ENCODE data around the gene FBXO11. TPM values are rescaled to one million over a fixed set of nuclear protein-coding genes. Genes with fewer than 3 reads are reported as not detected.

Gene FBXO11
- total RNA-seq: 10 to 100 TPM; 15.2 to 28.7 (median 24.0) TPM
- long read RNA-seq, partial matches to known transcripts: 1 of 3 reads
- long read RNA-seq, other reads (novel, unspliced or antisense): 2 of 3 reads

DNA sequence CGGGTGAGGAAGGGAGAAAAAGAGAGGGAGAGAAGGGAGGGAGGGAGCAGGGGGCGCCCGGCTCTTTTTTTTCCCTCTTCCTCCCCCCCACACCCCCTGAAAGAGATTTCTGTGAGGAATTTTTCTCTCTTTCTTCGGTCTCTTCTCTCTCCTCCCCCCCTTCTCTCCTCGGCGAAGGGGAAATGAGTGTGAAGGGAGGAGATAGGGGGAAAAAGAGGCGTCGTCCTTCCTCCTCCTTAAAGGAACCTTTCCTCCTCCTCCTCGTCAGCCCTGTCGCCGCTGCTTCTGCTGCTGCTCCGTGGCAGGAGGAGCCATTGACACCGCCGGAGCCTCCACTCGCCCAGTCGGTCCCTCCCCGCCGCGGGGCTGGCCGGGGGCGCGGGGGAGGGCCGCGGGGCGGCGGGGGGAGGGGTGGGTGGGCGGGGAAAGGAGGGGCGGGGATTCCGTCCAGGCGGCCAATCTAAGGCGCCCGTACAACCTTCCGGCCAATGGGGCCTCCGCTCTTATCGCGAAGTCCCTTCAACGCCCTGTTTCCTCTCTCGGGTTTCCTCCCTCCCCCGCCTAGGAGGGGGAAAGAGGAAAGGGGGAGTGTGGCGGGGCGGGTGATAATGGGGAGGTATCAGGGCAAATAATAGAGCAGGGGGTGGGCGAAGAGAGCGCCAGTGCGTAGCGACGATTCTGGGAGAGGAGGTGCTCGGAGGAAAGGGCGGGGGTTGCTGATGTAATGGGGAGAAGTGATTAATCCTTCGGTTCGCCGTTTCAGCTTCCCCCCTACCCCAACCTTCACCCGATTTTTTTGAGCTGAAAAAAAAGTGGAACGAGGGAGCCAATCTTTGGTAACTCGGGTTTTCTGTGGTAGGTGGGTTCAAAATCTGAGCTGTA is at the start of gene FBXO11:
FBXO11 (minus strand) TSS at position 342 of the 882 bp plus-strand sequence. CDS start 778 bp downstream, outside the sequence.
- peaks cover 0 to 8% (median 0%) of the 10 kb centered on the region in 4 donors for H3K4me1 ChIP-seq
- ATAC-seq: peak; percentile 88 to 96 (median 90)
- DNase-seq: peak; percentile 96 to 98 (median 98)
- peak within 1 kb of the TSS; percentile 68 to 75 (median 70) for H3K4me3 ChIP-seq
- no peaks in the 10 kb centered on the region for H3K27me3 ChIP-seq
- no peaks in the 10 kb centered on the region for H3K36me3 ChIP-seq
- intact Hi-C loops (cut with DNase I): no loop called here
- H3K27ac ChIP-seq: peak within 1 kb of the TSS; percentile 95 to 98 (median 96)
- WGBS (ENCODE audit: insufficient coverage, low coverage, low lambda C conversion rate, missing lambda C conversion rate): under 1% methylated on average over 30 of the region's 54 CpGs
- peak; percentile 91 for TF ChIP-seq POLR2A (IDR thresholded peaks at IDR 0.05)
- TF ChIP-seq, protein P1, sequence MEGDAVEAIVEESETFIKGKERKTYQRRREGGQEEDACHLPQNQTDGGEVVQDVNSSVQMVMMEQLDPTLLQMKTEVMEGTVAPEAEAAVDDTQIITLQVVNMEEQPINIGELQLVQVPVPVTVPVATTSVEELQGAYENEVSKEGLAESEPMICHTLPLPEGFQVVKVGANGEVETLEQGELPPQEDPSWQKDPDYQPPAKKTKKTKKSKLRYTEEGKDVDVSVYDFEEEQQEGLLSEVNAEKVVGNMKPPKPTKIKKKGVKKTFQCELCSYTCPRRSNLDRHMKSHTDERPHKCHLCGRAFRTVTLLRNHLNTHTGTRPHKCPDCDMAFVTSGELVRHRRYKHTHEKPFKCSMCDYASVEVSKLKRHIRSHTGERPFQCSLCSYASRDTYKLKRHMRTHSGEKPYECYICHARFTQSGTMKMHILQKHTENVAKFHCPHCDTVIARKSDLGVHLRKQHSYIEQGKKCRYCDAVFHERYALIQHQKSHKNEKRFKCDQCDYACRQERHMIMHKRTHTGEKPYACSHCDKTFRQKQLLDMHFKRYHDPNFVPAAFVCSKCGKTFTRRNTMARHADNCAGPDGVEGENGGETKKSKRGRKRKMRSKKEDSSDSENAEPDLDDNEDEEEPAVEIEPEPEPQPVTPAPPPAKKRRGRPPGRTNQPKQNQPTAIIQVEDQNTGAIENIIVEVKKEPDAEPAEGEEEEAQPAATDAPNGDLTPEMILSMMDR (IDR thresholded peaks at IDR 0.05): peak; percentile 46 to 59 (median 54)
- no peaks in the 10 kb centered on the region for H3K9me3 ChIP-seq

DNA sequence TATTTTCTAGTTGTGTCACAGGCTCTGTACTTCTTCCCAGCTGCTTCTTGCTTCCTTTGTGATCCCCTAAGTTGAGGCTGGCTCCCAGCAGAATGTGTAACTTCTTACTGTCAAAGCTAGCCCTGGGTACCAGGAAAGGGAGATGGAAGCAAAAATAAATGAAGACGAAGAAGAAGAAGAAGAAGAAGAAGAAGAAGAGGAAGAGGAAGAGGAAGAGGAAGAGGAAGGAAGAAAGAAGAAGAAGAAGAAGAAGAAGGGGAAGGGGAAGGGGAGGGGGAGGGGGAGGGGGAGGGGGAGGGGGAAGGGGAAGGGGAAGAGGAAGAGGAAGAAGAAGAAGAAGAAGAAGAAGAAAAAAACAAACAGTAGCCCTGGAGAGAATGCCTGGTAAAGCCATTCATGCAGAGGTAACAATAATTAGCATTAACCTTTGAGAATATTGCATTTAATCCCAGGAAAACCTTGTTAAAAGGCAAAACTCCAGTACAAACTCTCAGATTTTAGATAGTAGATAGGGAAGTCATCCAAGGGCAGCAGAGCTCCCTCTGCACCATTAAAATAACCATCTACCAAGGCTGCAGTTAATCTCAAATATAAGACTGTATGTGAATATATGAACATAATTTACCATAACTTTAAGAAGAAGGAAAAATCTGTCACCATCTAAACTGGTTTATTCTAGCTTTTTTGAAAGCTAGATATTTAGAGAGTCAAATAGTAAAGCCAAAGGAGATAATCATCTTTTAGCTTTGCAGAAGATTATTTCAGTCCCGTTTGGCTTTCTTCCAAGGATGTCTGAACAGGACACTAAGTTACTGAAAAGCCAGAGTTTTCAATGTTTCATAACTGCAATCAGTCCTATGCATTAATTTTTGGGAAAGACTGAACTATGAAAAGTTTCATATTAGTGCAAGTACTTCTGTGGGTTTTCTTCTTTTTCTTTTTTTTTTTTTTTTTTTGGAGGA is 44.3 kb upstream of the FBXO11 start:
- no peaks in the 10 kb centered on the region for H3K9me3 ChIP-seq
- no peak for DNase-seq
- no peak overlapping the region for H3K4me3 ChIP-seq
- no peaks in the 10 kb centered on the region for H3K27me3 ChIP-seq
- WGBS (ENCODE audit: insufficient coverage, low coverage, low lambda C conversion rate, missing lambda C conversion rate): 20% methylated on average over 1 of the region's 2 CpGs
- no peak overlapping the region for H3K27ac ChIP-seq
- ATAC-seq: no peak
- no peaks in the 10 kb centered on the region for H3K36me3 ChIP-seq
- no peak for TF ChIP-seq POLR2A (IDR thresholded peaks at IDR 0.05)
- TF ChIP-seq, protein P1 (IDR thresholded peaks at IDR 0.05): no peak
- H3K4me1 ChIP-seq: no peaks in the 10 kb centered on the region
- intact Hi-C loops (cut with DNase I): no loop called here

DNA sequence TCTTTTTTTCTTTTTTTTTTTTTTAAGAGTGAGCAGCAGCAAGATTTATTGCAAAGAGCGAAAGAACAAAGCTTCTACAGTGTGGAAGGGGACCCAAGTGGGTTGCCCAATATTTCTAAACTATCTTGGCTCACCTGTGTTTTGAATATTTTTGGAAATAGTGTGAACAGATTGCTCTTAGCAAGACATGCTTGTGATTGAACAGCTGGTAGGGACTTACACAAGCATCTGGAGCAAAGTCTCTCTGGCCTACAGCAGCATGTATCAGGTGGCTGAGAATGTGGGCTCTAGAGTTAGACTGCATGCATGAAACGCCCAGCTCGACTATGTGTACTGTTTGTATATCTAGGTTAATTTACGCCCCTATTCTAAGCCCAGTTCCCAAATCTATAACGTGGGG is 40.3 kb upstream of the FBXO11 start:
- Histone ChIP-seq H3K4me1 (no peaks in the 10 kb centered on the region), H3K4me3 (no peak overlapping the region), H3K36me3 (no peaks in the 10 kb centered on the region), H3K27ac (no peak overlapping the region), H3K9me3 (no peaks in the 10 kb centered on the region), H3K27me3 (no peaks in the 10 kb centered on the region)
- 62% methylated on average over 5 of the region's 5 CpGs for WGBS (ENCODE audit: insufficient coverage, low coverage, low lambda C conversion rate, missing lambda C conversion rate)
- DNase-seq: no peak
- intact Hi-C loops (cut with DNase I): no loop called here
- ATAC-seq: peak in 1 of 4 donors; percentile 28
- TF ChIP-seq, protein P1 (IDR thresholded peaks at IDR 0.05): no peak
- TF ChIP-seq POLR2A (IDR thresholded peaks at IDR 0.05): no peak

DNA sequence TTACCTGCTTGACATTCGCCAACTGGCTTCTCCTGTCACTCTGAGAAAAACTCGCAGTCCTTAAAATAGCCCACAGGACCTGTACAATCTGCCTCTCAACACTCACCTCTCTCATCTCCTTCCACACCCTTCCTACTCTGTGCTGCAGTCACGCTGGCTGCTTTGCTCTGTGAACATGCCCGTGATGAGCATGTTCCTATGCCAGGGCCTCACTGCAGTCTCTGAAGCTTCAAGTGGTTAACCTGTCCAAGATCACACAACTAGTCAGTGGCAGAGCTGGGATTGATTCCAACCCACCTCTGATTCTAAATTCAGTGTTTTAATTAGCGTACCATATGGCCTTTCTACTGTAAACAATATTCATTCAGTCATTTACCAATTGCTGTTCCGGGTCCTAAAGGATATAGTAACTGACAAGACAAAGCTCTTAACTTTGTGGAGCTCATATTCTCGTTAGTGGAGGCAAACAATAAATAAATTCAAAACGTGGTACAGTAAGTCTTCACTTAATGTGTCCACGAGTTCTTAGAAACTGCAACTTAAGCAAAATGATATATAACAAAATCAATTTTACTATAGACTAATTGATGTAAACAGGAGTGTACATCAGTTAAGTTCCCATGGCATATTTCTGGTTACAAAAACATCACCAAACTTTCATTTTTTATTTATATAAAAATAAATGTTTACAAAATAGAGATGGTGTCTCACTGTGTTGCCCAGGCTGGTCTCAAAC is 38.9 kb upstream of the FBXO11 start:
- H3K4me1 ChIP-seq: no peaks in the 10 kb centered on the region
- intact Hi-C loops (cut with DNase I): no loop called here
- DNase-seq: no peak
- no peaks in the 10 kb centered on the region for H3K9me3 ChIP-seq
- ATAC-seq: no peak
- H3K4me3 ChIP-seq: no peak overlapping the region
- H3K27me3 ChIP-seq: no peaks in the 10 kb centered on the region
- no peak for TF ChIP-seq POLR2A (IDR thresholded peaks at IDR 0.05)
- TF ChIP-seq, protein P1 (IDR thresholded peaks at IDR 0.05): no peak
- 62% methylated on average over 9 of the region's 9 CpGs for WGBS (ENCODE audit: insufficient coverage, low coverage, low lambda C conversion rate, missing lambda C conversion rate)
- H3K27ac ChIP-seq: no peak overlapping the region
- H3K36me3 ChIP-seq: no peaks in the 10 kb centered on the region
